ENCODE measurements around the gene RAB11FIP4. TPM values are rescaled to one million over a fixed set of nuclear protein-coding genes. Genes with fewer than 3 reads are reported as not detected.

Gene RAB11FIP4
- total and polyA plus RNA-seq, 2 of the 13 experiments (the other 11 are each of a cell fraction or from before 2014, with no cell fraction given): 28.0 to 89.3 TPM

DNA sequence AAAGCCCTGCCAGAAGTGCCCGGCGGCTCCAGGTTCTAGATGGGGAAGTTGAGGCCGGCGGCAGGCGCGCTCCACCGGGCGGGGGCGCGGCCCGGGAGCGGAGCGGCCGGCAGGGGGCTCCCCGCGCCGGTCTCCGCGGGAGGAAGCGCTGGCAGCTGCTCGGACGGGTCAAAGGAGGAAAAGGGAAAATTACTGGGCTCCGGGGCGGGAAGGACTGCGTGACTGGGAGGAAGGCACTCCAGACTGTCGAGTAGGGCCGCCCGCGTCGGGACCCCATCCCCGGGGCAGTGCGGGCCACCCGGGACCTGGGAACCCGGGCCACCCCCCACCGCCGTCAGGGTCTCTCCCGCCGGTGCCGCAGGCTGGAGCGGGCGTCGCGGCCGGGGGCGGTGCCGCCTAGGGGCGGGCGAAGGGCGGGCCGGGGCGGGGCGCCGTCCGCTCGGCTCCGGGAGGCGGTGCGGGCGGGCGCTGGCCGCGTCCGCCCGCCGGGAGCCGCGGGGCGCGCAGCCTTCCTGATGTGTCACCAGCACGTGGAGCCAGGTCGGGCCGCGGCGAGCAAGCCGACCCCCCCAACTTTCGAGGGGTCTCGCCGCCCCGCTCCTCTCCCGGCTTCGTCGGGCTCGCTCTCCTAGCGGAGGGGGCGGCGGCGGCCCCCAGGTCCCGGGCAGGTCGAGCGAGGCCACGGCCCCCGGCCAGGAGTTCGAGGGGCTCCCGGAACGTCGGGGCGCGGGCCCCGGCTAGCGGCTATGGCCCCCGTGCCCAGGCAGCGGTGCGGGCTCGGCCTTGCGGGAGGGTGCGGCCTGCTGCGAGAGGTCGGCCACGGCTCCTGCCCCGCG is 167.5 kb downstream of the RAB11FIP4 start (continued):
- TF ChIP-seq SRY (CRISPR knock-in tag; IDR thresholded peaks at IDR 0.05): peak; percentile 54; the same call in 1 of the 2 replicates
- TF ChIP-seq ZNF251 (CRISPR knock-in tag; IDR thresholded peaks at IDR 0.05): no peak
- no peak for TF ChIP-seq ZSCAN29 (CRISPR knock-in tag; conservative IDR thresholded peaks at IDR 0.05)
- peak; percentile 95 for TF ChIP-seq RAD21 (CRISPR knock-in tag; IDR thresholded peaks at IDR 0.05)
- peak; percentile 69; the same call in 1 of the 2 replicates for TF ChIP-seq RFXAP (CRISPR knock-in tag; IDR thresholded peaks at IDR 0.05; ENCODE audit: borderline replicate concordance)
- TF ChIP-seq MNT (IDR thresholded peaks at IDR 0.05): no peak
- TF ChIP-seq NRL (CRISPR knock-in tag; IDR thresholded peaks at IDR 0.05; ENCODE audit: borderline replicate concordance): peak; percentile 7
- TF ChIP-seq, protein P1, sequence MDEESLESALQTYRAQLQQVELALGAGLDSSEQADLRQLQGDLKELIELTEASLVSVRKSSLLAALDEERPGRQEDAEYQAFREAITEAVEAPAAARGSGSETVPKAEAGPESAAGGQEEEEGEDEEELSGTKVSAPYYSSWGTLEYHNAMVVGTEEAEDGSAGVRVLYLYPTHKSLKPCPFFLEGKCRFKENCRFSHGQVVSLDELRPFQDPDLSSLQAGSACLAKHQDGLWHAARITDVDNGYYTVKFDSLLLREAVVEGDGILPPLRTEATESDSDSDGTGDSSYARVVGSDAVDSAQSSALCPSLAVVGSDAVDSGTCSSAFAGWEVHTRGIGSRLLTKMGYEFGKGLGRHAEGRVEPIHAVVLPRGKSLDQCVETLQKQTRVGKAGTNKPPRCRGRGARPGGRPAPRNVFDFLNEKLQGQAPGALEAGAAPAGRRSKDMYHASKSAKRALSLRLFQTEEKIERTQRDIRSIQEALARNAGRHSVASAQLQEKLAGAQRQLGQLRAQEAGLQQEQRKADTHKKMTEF (CRISPR knock-in tag; IDR thresholded peaks at IDR 0.05): peak; percentile 35; the same call in 1 of the 2 replicates
- no peak for TF ChIP-seq ZNF562 (CRISPR knock-in tag; IDR thresholded peaks at IDR 0.05; ENCODE audit: borderline replicate concordance)
- TF ChIP-seq, protein P2, sequence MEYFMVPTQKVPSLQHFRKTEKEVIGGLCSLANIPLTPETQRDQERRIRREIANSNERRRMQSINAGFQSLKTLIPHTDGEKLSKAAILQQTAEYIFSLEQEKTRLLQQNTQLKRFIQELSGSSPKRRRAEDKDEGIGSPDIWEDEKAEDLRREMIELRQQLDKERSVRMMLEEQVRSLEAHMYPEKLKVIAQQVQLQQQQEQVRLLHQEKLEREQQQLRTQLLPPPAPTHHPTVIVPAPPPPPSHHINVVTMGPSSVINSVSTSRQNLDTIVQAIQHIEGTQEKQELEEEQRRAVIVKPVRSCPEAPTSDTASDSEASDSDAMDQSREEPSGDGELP (IDR thresholded peaks at IDR 0.05; ENCODE audit: borderline replicate concordance, low read depth): no peak; the same call in 1 of the 2 replicates
- TF ChIP-seq STAG1 (CRISPR knock-in tag; IDR thresholded peaks at IDR 0.05): peak; percentile 76
- TF ChIP-seq ZFY (CRISPR knock-in tag; IDR thresholded peaks at IDR 0.05): peak; percentile 50; the same call in 1 of the 2 replicates
- TF ChIP-seq HMG20A (CRISPR knock-in tag; IDR thresholded peaks at IDR 0.05; ENCODE audit: borderline replicate concordance): no peak
- TF ChIP-seq NR2F6 (IDR thresholded peaks at IDR 0.05): no peak
- TF ChIP-seq NR2F6 (CRISPR knock-in tag; IDR thresholded peaks at IDR 0.05): no peak
- TF ChIP-seq ZNF44 (CRISPR knock-in tag; IDR thresholded peaks at IDR 0.05): no peak
- TF ChIP-seq, protein P3, sequence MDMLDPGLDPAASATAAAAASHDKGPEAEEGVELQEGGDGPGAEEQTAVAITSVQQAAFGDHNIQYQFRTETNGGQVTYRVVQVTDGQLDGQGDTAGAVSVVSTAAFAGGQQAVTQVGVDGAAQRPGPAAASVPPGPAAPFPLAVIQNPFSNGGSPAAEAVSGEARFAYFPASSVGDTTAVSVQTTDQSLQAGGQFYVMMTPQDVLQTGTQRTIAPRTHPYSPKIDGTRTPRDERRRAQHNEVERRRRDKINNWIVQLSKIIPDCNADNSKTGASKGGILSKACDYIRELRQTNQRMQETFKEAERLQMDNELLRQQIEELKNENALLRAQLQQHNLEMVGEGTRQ (IDR thresholded peaks at IDR 0.05; ENCODE audit: low read depth, low read length): no peak
- TF ChIP-seq, protein P3 (CRISPR knock-in tag; IDR thresholded peaks at IDR 0.05; ENCODE audit: borderline replicate concordance): no peak
- TF ChIP-seq RELA (CRISPR knock-in tag; IDR thresholded peaks at IDR 0.05): no peak
- no peak for TF ChIP-seq POGZ (CRISPR knock-in tag; IDR thresholded peaks at IDR 0.05)
- peak; percentile 23; the same call in 1 of the 2 replicates for TF ChIP-seq TBX2 (CRISPR knock-in tag; IDR thresholded peaks at IDR 0.05; ENCODE audit: borderline replicate concordance)
- peak; percentile 60 for TF ChIP-seq ZNF777 (CRISPR knock-in tag; IDR thresholded peaks at IDR 0.05)
- TF ChIP-seq ZNF160 (CRISPR knock-in tag; IDR thresholded peaks at IDR 0.05): 0 out of 2 replicates have a peak, but pooled peaks have one; percentile 19
- no peak for TF ChIP-seq PHB2 (IDR thresholded peaks at IDR 0.05; ENCODE audit: partially characterized antibody)

All from HepG2 (cell line).